Femur (tissue), 1 donor: ENCODE data around the gene RPL4.

Source experiments
- DNase-seq: peaks from one replicate; pipeline ENCODE4 v3.0.0-alpha.2; 2017

RPL4 gene

DNA sequence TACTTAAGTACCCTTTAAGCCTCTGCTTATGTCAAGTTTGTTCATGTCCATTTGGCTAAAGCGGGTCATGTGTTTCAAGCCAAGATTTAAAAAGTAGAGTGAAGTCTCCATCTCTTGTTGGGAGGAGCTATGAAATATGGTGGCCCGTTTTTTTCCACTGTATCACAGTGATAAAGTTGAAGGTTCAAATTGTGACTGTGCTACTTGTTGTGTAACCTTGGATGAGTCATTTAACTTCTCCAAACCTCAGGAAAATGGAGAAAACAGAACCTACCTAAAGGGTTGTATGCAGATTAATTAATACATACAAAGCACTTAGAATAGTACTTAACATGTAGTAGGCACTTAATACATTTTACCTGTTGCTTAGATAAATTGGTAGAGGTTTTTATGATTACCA, 50.5 kb downstream of the RPL4 start:
- DNase-seq = no peak

- DNase-seq = peak; percentile 40
Observed at GRCh38 chr15:66452971-66453580, 51.6 kb downstream of the RPL4 start.

GRCh38 chr15:66452420-66452819, 52.2 kb downstream of the RPL4 start:
- no peak for DNase-seq
